ENCODE results near the gene ATG13.

The ATG13 gene

GRCh38 chr11:46674463-46675287, 57.3 kb downstream of the ATG13 start:
- Histone ChIP-seq H3K36me3 (ENCODE audit: control insufficient read depth, insufficient read depth, low read length) (no peaks in the 10 kb centered on the region), H3K27me3 (ENCODE audit: control insufficient read depth, insufficient read depth, low read length) (no peaks in the 10 kb centered on the region), H3K9me3 (ENCODE audit: control insufficient read depth, low read length) (no peaks in the 10 kb centered on the region), H2AFZ (no peak overlapping the region), H3K4me3 (ENCODE audit: low read depth, low read length) (no peak overlapping the region), H3K4me2 (ENCODE audit: low read length) (no peak overlapping the region), H3K27ac (peak overlapping the region; percentile 59), H3K79me2 (no peaks in the 10 kb centered on the region), H3K4me1 (peaks cover 5% of the 10 kb centered on the region), H3K9ac (no peak overlapping the region)
- no peak for TF ChIP-seq CTCF (IDR thresholded peaks at IDR 0.05)

- H3K27ac ChIP-seq: peak overlapping the region; percentile 59
- no peak overlapping the region for H3K4me3 ChIP-seq (ENCODE audit: low read depth, low read length)
- H3K27me3 ChIP-seq (ENCODE audit: control insufficient read depth, insufficient read depth, low read length): no peaks in the 10 kb centered on the region
- H3K9ac ChIP-seq: no peak overlapping the region
- peak overlapping the region; percentile 22 for H2AFZ ChIP-seq
- no peaks in the 10 kb centered on the region for H3K9me3 ChIP-seq (ENCODE audit: control insufficient read depth, low read length)
- no peak for TF ChIP-seq CTCF (IDR thresholded peaks at IDR 0.05)
- no peak overlapping the region for H3K4me2 ChIP-seq (ENCODE audit: low read length)
- H3K4me1 ChIP-seq: peaks cover 4% of the 10 kb centered on the region
- H3K36me3 ChIP-seq (ENCODE audit: control insufficient read depth, insufficient read depth, low read length): no peaks in the 10 kb centered on the region
- no peaks in the 10 kb centered on the region for H3K79me2 ChIP-seq
Measured at GRCh38 chr11:46675288-46675851, 58.0 kb downstream of the ATG13 start.

- no peaks in the 10 kb centered on the region for H3K9me3 ChIP-seq (ENCODE audit: control insufficient read depth, low read length)
- H3K9ac ChIP-seq: no peak overlapping the region
- no peaks in the 10 kb centered on the region for H3K36me3 ChIP-seq (ENCODE audit: control insufficient read depth, insufficient read depth, low read length)
- H3K27ac ChIP-seq: peak overlapping the region; percentile 59
- no peak overlapping the region for H2AFZ ChIP-seq
- H3K4me3 ChIP-seq (ENCODE audit: low read depth, low read length): no peak overlapping the region
- no peaks in the 10 kb centered on the region for H3K79me2 ChIP-seq
- H3K4me1 ChIP-seq: peaks cover 4% of the 10 kb centered on the region
- no peak overlapping the region for H3K4me2 ChIP-seq (ENCODE audit: low read length)
- no peaks in the 10 kb centered on the region for H3K27me3 ChIP-seq (ENCODE audit: control insufficient read depth, insufficient read depth, low read length)
- TF ChIP-seq CTCF (IDR thresholded peaks at IDR 0.05): no peak
Measured at GRCh38 chr11:46675949-46676348, 58.6 kb downstream of the ATG13 start.

- H3K79me2 ChIP-seq: no peaks in the 10 kb centered on the region
- no peaks in the 10 kb centered on the region for H3K36me3 ChIP-seq (ENCODE audit: control insufficient read depth, insufficient read depth, low read length)
- no peak overlapping the region for H3K9ac ChIP-seq
- H3K9me3 ChIP-seq (ENCODE audit: control insufficient read depth, low read length): no peaks in the 10 kb centered on the region
- no peak for TF ChIP-seq CTCF (IDR thresholded peaks at IDR 0.05)
- no peak overlapping the region for H3K27ac ChIP-seq
- H2AFZ ChIP-seq: no peak overlapping the region
- H3K4me2 ChIP-seq (ENCODE audit: low read length): no peak overlapping the region
- peaks cover 4% of the 10 kb centered on the region for H3K4me1 ChIP-seq
- H3K4me3 ChIP-seq (ENCODE audit: low read depth, low read length): no peak overlapping the region
- no peaks in the 10 kb centered on the region for H3K27me3 ChIP-seq (ENCODE audit: control insufficient read depth, insufficient read depth, low read length)
Measured at GRCh38 chr11:46676436-46677158, 59.2 kb downstream of the ATG13 start.
